HG03108 (cell line): ENCODE results near the gene GAB1.

Source experiments
- ATAC-seq: cut with Tn5 transposase; IDR thresholded peaks from one replicate; pipeline ENCODE4 v1.9.1; 2021; ENCODE audit warnings: moderate library complexity; ENCODE audit not compliant: unreplicated experiment

GAB1 gene

DNA sequence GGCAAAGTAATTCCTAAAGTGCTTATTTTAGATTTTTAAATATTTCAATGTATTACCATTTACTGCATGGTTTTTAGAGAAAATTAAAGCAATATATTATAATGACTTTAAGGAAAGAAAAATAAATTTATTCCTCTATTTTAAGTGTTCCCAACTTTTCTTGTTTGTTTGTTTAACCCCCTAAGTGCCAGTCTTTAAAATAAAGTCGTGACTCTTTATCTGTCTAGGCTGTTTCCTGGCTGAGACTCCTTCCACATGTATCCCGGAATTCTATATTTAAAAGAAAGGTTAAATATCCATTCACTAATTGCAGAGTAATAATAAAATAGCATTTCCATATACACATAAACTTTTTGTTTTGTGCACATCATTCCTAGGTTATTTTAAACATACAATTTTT is 71.2 kb downstream of the GAB1 start:
- ATAC-seq = no peak

DNA sequence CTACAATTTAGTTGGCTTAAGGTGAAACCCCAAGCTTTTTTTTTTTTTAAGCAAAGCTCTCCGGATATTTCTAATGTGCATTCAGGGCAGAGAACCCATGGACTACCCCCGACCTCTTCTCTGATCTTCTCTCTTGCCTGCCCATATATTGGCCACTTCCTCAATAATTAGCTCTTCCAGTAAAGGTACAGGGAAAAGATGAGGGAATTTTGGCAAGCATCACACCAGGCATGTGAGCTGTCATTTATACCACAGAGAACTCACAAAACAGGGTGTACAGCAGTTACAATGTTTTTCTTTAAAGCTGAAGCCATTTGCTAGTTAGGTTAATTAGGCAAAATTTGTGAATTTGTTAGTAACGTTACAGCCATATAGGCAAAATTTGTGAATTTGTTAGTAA is 73.3 kb downstream of the GAB1 start:
- ATAC-seq = no peak

DNA sequence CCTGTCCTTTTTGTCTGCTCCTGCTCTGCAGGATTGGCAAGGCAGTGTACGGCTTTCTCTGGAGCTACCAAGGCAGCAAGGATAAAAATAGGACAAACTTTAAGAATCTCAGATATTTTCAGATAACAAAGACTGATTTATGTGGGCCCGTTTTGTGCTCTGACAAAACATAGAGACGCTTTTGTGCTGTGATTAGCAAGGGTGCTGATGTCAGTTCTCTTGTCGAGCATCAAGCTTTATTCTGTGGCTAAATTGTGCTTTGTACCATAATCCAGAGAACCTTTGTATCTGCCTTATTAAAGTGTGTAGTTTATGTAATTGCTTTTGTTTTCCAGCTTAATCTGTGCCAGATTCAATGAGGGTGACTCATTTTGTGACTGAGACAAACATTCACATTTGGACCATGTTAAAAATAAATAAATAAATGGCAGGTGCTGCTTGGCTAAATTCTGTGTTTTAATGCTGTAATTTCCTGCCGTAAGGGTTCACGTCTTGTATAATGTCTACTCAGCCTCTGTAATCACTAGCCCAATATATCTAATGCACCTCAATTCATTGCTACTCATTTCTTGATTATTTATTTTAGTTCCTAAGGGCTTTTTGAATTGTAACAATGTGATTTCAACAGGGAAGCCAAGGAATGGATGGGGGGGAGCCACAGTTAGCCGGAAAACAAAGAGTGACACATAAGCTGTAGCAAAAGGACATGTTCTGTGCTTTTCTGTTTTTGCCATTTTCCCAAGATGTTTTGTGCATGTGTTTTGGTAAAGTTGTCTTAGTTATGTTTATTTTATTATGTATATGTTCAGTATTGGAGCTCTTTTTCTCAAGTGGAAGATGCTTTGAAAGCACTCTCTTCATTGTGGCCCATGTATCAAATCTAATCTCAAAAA is 75.1 kb downstream of the GAB1 start:
- no peak for ATAC-seq

DNA sequence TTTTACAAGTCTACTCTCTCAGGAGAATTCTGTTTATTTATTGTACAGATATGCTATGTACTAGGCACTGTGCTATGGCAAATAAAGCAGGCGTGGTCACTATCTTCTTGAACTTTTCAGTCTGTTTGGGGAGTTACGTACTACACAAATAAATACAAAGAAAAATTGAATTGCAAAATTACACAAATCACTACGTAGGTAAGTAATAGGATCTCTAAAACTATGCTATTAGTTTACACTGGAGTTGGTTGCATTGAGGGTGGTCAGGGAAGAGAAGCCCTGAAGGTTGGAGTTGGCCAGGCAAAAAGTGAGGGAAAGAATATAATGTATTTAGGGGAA is 75.7 kb downstream of the GAB1 start:
- ATAC-seq = no peak

DNA sequence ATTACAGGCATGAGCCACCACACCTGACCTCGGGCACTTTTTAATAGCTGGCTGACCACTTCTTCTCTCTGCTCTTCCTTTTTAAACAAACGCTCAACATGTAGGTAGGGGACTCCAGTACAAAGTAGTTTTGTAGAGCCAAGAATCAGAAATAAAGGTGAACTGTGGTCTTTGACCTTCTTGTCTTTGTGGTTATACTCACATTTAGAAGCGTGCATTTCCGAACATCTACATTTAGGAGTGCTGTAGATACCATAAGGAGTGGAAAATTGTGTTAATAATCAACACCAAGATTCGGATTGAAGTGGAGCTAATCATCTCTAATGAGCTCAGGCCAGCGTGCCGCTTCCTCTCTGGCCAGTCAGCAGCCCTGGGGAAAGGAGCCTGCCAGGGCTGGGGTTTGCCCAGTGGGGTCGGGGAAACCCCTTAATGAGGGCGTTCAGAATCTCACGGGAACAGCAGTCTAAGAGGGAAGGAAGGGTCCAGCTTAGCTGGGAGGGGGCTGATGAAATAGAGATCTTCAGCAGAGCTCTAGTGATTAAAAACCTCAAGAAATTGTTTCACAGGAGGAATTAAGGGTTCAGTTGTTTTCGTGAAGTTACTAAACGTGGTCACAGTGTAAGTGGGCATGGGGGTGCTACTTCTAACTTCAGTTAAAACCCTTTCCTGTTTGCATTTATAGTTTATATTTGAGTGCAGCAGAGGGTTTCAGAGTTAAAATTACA is 81.2 kb downstream of the GAB1 start:
- ATAC-seq = peak; percentile 92

DNA sequence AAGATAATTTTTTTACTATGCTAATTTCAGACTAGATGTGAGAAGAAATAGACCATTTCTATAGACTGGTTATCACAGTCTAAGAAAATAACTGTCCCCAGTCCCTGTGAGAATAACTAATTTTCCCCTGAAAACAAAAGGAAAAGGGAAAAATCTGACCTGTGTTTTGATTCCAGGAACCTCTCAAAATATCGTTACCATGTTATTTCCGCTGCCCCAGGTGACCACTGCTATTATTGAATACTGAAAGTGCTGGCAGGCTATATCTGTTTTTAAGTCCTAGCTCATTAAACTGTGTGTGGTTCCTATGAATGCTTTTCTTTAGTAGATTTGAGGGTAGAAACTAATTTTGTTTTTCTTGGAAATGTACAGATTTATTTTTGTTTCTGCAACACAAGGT is 83.6 kb downstream of the GAB1 start:
- ATAC-seq = no peak

DNA sequence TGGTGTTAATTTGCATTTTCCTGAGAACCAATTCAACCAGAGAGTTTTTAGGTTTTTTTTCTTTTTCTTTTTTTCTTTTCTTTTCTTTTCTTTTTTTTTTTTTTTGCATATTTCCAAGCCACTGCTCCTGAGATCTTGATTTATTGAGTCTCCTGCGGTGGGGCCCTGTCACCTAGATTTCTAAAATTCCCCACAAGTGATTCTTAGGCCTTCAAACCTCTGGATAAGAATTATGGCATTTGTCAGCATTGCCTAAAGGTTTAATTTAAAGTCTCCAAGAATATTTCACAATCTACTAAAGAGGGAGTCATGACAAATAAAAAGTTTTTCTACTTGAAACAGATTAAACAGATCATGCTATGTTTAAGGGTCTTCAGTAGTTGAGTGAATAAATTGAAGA is 84.9 kb downstream of the GAB1 start:
- no peak for ATAC-seq

DNA sequence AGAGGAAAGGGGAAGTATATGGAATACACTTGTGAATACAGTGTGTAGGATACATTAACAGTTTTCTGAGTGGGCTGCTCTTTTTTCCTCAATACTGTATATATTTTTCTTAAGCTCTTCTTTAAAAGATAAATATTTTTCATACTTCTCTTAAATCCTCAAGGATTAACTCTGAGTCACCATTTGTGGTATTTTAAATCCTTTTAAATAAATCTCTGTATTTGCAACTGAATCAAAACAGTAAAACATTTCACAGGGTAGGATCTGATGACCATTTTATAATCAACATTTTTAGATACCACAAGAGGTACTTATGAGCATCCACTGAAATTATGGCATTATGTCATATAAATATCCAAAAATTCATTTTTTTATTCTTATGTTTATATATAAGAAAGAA is 87.6 kb downstream of the GAB1 start:
- no peak for ATAC-seq

DNA sequence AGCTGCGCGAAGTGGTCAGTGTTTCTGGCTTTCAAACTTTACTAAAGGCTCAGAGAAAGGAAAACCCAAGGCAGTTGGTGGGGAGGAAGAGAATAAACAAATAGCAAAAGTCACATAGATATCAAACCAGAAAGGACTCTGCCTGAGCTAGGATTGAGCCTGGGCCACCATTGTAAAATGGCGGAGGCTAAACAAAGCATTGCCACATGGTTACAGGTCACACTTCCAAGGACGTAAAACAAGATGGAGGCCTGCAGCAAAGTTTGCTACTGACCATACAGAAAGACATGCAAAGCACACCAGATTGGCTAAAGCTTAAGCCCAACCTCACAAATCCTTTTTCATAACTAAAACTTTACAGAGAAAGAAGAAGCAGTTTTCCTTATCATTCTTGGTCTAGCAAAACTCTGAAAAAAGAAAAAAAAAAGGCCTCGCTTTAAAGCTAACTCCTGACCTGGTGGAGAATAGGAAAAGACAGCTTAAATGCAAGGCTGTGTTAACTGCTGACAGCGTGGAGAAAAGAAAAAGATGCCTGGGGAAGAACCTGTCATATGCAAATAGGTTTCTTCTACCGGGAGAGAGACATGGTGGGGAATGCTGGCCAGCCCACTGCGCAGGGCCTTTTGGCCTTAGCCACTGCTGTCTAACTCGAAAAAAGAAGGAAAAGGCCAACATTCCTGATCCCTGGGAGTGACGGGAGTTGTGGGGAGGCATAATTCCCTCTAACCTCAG is 95.0 kb downstream of the GAB1 start:
- no peak for ATAC-seq

DNA sequence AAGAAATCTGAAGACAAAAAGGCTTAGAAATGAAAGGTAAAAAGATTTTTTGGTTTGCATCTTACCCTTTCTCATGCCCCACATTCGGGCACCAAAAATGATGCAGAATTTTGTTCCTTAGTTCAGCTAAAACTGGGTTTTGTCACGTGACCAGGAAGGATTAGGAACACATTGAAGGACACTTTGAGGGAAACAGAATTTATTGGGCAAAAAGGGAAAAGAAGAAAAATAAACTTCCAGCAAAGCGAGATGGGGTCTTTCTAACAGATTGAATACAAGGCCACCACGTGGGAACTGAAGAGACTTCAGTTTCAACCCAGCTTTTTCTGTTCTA is 95.5 kb downstream of the GAB1 start:
- ATAC-seq = no peak

DNA sequence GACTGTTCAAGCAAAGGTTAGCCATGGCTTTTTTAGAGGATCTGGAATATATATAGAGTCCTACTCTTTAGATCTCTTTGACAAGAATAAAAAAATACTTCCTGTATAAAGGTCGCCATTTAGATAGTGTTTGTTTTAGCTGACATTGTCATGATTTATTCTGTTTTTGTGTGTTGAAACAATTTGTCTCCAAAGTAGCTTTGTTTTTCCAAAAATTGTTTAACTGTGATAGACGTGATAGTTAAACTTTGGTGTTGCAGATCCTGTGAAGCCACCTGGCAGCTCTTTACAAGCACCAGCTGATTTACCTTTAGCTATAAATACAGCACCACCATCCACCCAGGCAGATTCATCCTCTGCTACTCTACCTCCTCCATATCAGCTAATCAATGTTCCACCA is 96.6 kb downstream of the GAB1 start:
- ATAC-seq = no peak

DNA sequence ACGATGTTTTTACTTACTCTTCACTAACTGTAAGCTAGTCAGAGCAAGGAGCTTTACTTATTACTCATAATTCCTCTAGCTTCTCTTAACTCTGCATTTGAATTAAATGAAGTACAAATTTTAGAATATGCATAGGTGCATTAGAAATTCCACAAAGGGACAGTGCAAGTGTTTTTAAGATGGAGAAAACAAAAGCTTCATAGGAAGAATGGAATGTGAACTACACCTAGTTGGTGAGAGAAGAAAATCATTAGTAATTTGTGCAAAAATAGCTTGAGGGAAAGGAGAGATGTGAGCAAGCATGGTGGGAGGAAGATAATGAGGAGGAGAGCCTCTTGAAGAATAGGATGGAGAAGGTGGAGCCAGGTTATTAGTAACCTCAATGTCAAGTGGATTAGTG is 99.3 kb downstream of the GAB1 start:
- ATAC-seq = no peak

DNA sequence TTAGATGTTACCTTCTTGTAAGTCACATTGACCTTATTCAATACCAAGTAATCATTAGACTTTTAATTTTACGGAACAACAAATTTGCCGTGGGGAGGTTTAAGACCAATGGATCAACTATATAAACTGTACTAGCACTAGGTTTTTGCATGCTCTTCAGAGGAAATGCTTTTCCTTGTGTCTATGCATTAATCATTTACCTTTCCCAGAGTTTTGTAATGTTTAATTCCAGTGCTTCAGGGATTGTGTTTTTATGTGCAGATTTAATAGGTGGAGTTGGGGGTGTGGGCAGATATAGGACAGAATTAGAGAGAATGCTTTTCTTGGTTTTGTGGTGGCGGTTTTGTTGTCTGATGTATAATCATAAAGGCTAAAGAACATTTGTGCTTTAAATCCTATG is 100.8 kb downstream of the GAB1 start:
- ATAC-seq = no peak

DNA sequence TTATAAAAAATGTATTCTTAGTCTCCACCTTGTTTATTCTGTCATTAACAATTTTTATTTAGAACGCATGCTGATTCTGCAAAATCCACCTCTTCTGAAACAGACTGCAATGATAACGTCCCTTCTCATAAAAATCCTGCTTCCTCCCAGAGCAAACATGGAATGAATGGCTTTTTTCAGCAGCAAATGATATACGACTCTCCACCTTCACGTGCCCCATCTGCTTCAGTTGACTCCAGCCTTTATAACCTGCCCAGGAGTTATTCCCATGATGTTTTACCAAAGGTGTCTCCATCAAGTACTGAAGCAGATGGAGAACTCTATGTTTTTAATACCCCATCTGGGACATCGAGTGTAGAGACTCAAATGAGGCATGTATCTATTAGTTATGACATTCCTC is 101.3 kb downstream of the GAB1 start:
- no peak for ATAC-seq

DNA sequence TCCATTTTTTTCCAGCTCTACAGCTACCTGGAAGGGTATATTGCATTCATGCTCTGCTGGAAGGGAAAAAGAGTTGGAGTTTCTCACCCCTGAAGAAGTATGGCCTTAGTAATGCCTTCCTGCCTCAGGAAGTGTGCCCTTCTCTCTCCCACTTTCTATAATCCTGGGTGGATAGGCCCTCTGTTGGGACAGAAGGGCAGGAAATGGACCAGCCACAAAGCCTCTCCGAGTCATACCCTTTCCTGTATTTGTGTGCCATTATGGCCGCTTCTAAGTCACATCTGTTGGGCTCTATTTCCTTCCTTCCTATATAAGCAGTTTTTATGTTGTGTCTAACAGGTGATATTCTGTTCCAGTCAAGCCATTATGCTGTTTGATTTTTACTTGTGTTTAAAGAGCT is 102.0 kb downstream of the GAB1 start:
- no peak for ATAC-seq

DNA sequence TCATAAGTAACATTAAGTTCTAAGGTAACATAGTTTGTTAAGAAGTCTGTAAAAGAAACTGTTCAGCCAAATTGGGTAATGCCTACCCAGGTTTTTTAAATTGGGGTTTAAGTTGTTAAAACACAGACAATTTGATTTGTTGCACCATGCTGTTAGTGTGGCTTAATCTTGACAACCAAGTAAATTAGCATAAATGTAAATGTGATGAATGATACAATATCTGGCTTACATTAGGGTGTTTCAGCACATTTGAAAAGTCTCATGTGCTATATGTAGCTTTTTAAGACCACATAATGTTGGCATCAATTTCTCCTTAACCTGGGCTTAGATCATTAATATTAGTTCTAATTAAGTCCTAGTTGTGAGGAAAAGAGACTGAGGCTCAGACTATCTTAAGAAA is 104.4 kb downstream of the GAB1 start:
- ATAC-seq = no peak

DNA sequence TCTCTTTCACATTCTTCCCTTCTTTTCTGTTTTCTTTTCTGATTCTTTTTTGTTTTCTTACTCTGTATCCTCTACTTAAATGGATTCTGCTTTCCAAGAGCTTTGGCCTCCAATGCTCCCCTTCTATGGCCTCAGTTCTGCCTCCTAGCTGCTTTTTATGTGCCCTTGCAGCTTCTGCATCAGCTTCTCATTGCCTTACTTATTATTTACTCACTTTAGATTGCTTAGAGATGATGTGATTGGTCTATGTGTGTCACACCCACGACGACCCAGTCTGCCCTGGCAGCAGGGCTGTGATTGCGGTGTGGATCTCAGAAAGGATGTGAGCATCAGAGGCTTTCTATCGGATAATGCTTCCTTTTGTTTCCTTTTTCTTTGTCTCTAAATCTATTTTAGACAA is 105.0 kb downstream of the GAB1 start:
- ATAC-seq = no peak

DNA sequence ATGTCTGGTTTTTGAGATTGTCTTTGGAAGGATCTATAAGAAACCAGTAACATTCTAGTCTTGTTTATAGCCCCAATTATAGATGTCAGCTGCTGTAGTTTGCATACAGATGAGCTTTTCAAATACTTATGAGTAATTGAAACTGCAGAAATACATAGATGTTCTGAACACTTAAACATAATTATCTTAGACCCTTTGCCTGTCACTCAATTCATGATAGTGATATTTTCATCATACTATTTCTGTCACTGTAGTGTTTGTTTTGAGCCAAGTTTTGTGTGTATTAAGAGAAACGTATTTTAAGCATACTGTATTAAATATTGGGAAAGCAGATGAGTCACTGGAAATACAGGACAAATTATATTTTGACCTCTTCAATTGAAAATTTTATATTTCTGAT is 107.1 kb downstream of the GAB1 start:
- ATAC-seq = no peak

DNA sequence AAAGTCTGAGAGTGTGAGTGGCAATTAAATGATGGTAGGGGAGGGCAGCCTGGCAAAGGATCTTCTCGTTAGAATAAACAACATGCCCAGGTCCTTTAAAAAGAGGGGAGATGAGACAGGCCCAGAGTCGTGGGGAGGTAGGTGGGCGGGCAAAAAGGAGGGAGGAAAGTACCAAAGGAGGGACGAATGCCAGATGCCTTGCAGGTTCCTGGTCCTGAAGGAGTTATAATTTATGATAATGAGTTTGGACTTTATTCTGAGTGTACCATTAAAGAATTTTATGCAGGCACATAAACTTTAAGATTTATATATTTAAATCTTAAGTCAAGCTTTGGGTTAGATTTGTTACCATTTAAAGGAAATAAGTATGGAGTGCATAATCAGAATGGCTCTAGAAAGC is 114.5 kb downstream of the GAB1 start:
- no peak for ATAC-seq

DNA sequence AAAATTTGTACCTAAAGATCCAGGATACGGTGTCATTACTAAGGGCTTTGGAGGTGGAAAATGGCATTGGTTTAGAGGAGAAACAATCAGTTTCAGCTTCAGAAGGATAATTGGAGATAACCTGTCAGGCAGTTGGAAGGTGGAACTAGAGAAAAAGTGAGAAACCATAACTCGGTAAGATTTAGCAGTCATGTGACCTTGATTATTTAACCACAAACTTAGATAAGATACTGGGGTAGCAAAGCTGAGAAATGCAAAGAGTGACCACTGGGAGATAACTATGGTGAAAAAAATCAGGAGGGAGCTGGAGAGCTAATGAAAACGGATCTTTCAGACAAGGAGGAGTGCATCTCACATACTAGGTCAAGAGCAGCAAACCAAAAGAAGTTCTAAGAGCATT is 118.5 kb downstream of the GAB1 start:
- no peak for ATAC-seq

DNA sequence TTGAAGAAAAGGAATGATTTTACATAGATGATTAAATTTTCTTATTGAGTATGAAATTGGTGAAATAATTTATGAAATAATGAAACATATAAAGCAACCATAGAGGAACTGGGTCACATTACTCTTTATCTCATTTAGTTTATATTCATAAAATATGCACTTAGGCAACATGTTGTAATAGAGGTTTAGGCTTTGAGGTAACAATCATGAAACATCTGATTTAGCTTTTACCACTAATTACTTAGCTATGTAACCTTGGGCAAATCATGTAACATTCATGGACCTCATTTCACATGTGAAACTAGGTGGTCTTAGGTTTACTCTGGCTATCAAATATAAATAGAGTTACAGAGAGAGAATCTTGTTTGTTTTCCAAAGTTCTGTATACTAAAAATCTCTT is 122.3 kb downstream of the GAB1 start:
- no peak for ATAC-seq
